IMR-90 (cell line): ENCODE results near the gene ADGRG6. TPM values are rescaled to one million over a fixed set of nuclear protein-coding genes. Genes with fewer than 3 reads are reported as not detected.
A peak's percentile ranks its signal among the peaks of the same experiment; 100 is the strongest.

Experiments used
- ATAC-seq: fragments of 200-7000 bp; cut with Tn5 transposase; 2 replicates; pipeline ENCODE4 v1.9.1; 2020; ENCODE audit warnings: low read depth, mild to moderate bottlenecking, moderate library complexity
- BruUV-seq: library from RNA; stranded (reverse); fragments of 400-500 nt; replicated peaks from 2 replicates; lab custom pipeline; 2021; lab: Mats Ljungman, UMichigan
- CTCF ChIA-PET: fragments of 300-600 bp; formaldehyde crosslinking; extraction: SDS; loops from one replicate; lab custom pipeline; 2021; ENCODE audit warnings: antibody characterized with exemption; lab: Yijun Ruan, JAX
- POLR2A ChIA-PET: fragments of 300-600 bp; sonication (Branson Sonifier 250); formaldehyde crosslinking; loops from one replicate; lab custom pipeline; 2022; ENCODE audit warnings: antibody characterized with exemption; ENCODE audit not compliant: unreplicated experiment; lab: Charles Lee
- DNase-seq: peaks from one replicate; pipeline ENCODE4 v3.0.0; 2013
- H2AFZ ChIP-seq: replicated peaks from 2 replicates; pipeline ENCODE3; 2013; ENCODE audit warnings: low read length, mild to moderate bottlenecking; ENCODE audit not compliant: poor library complexity
- H2AK5ac ChIP-seq: 2 replicates; pipeline ENCODE4 v1.6.1; 2013; ENCODE audit warnings: low read depth, low read length, inconsistent platforms
- H2AK9ac ChIP-seq: replicated peaks from 2 replicates; pipeline ENCODE3; 2013; ENCODE audit warnings: mild to moderate bottlenecking, low read depth, low read length, moderate library complexity; ENCODE audit not compliant: poor library complexity
- H2BK120ac ChIP-seq: 2 replicates; pipeline ENCODE4 v1.6.1; 2013; ENCODE audit warnings: low read depth, low read length, inconsistent platforms
- H2BK15ac ChIP-seq: 3 replicates; pipeline ENCODE4 v1.6.1; 2013; ENCODE audit warnings: low read depth, low read length, inconsistent platforms
- H2BK20ac ChIP-seq: 2 replicates; pipeline ENCODE4 v1.6.1; 2013; ENCODE audit warnings: low read depth, mild to moderate bottlenecking, inconsistent platforms, low read length, moderate library complexity
- H2BK5ac ChIP-seq: 2 replicates; pipeline ENCODE4 v1.6.1; 2013; ENCODE audit warnings: mild to moderate bottlenecking, low read depth, low read length, inconsistent platforms; ENCODE audit not compliant: poor library complexity, severe bottlenecking
- H3K14ac ChIP-seq: replicated peaks from 2 replicates; pipeline ENCODE4 v1.6.1; 2013; ENCODE audit warnings: low read depth, low read length, inconsistent platforms
- H3K18ac ChIP-seq: 2 replicates; pipeline ENCODE4 v1.6.1; 2013; ENCODE audit warnings: low read depth, low read length, control low read depth
- H3K23ac ChIP-seq: 2 replicates; pipeline ENCODE4 v1.6.1; 2013; ENCODE audit warnings: low read depth, low read length, inconsistent platforms
- H3K27ac ChIP-seq: 2 replicates; pipeline ENCODE4 v1.5.1; 2013; ENCODE audit warnings: mild to moderate bottlenecking, control low read depth, low read length; ENCODE audit not compliant: insufficient read depth
- H3K27me3 ChIP-seq: 2 replicates; pipeline ENCODE4 v1.6.1; 2013; ENCODE audit warnings: low read length; ENCODE audit not compliant: control insufficient read depth, insufficient read depth
- H3K36me3 ChIP-seq: 2 replicates; pipeline ENCODE4 v1.6.1; 2013; ENCODE audit warnings: low read length, mixed read lengths; ENCODE audit not compliant: control insufficient read depth, insufficient read depth
- H3K4ac ChIP-seq: 2 replicates; pipeline ENCODE4 v1.6.1; 2013; ENCODE audit warnings: low read depth, low read length, inconsistent platforms
- H3K4me1 ChIP-seq: 2 replicates; pipeline ENCODE4 v1.6.1; 2013; ENCODE audit warnings: low read length, mixed read lengths; ENCODE audit not compliant: control insufficient read depth, insufficient read depth
- H3K4me2 ChIP-seq: 2 replicates; pipeline ENCODE4 v1.6.1; 2013; ENCODE audit warnings: low read depth, mild to moderate bottlenecking, control low read depth, low read length, moderate library complexity
- H3K4me3 ChIP-seq: 2 replicates; pipeline ENCODE4 v1.5.1; 2013; ENCODE audit warnings: low read depth, mild to moderate bottlenecking, control low read depth, low read length, moderate library complexity; ENCODE audit not compliant: insufficient read depth
- H3K56ac ChIP-seq: 2 replicates; pipeline ENCODE4 v1.6.1; 2013; ENCODE audit warnings: low read length, inconsistent platforms; ENCODE audit not compliant: insufficient read depth; ENCODE audit errors: extremely low read depth
- H3K79me1 ChIP-seq, 2 experiments: 2 replicates each; pipeline ENCODE4 v1.6.1; 2013; ENCODE audit warnings: low read length in 2 of 2, inconsistent platforms in 1 of 2, low read depth in 1 of 2
- H3K9ac ChIP-seq: 2 replicates; pipeline ENCODE4 v1.6.1; 2013; ENCODE audit warnings: low read depth, low read length, control low read depth
- H3K9me1 ChIP-seq: 2 replicates; pipeline ENCODE4 v1.6.1; 2013; ENCODE audit warnings: low read length, inconsistent platforms; ENCODE audit not compliant: insufficient read depth
- H3K9me3 ChIP-seq: 2 replicates; pipeline ENCODE4 v1.6.1; 2013; ENCODE audit warnings: low read length; ENCODE audit not compliant: control insufficient read depth, insufficient read depth
- H4K20me1 ChIP-seq: 2 replicates; pipeline ENCODE4 v1.6.1; 2013; ENCODE audit warnings: low read length, inconsistent platforms; ENCODE audit not compliant: insufficient read depth
- H4K5ac ChIP-seq: 2 replicates; pipeline ENCODE4 v1.6.1; 2013; ENCODE audit warnings: mild to moderate bottlenecking, low read depth, low read length, control low read depth
- H4K8ac ChIP-seq, 2 experiments: 2 replicates each; pipeline ENCODE4 v1.6.1; 2013; ENCODE audit warnings: low read depth in 2 of 2, low read length in 2 of 2, control low read depth in 1 of 2, inconsistent platforms in 1 of 2
- H4K91ac ChIP-seq: 2 replicates; pipeline ENCODE4 v1.6.1; 2013; ENCODE audit warnings: low read depth, low read length, inconsistent platforms; ENCODE audit not compliant: insufficient read depth
- BHLHE40 ChIP-seq: fragments of 150-350 bp; IDR thresholded peaks from 2 replicates; pipeline ENCODE4 v1.6.1; 2016; ENCODE audit warnings: mild to moderate bottlenecking, low read depth, low read length
- CEBPB ChIP-seq: IDR thresholded peaks from 2 replicates; pipeline ENCODE4 v1.6.1; 2012; ENCODE audit warnings: low read depth, low read length, improper control_type of control experiment
- CTCF ChIP-seq: conservative IDR thresholded peaks from 2 replicates; pipeline ENCODE4 v1.5.1; 2012; ENCODE audit warnings: mild to moderate bottlenecking, low read depth, low read length, improper control_type of control experiment
- FOS ChIP-seq: fragments of 150-350 bp; IDR thresholded peaks from 2 replicates; pipeline ENCODE4 v1.6.1; 2016; ENCODE audit warnings: low read depth, low read length
- RAD21 ChIP-seq: IDR thresholded peaks from 2 replicates; pipeline ENCODE4 v1.6.1; 2012; ENCODE audit warnings: low read length, improper control_type of control experiment
- USF2 ChIP-seq: fragments of 150-350 bp; IDR thresholded peaks from 2 replicates; pipeline ENCODE4 v1.6.1; 2017; ENCODE audit warnings: mild to moderate bottlenecking, antibody characterized with exemption, low read length, low read depth
- WGBS, 2 experiments: methylation state at CpG; one replicate each; pipeline versions ENCODE4 v1.1.5 to v1.1.7; 2013; ENCODE audit warnings: missing lambda C conversion rate in 2 of 2; ENCODE audit not compliant: insufficient read length in 1 of 2; ENCODE audit errors: extremely low coverage in 2 of 2; 5-methylcytosine and 5-hydroxymethylcytosine counted together
- dilution Hi-C: fragments of 300-500 bp; cut with HindIII; formaldehyde crosslinking; loops from one replicate; pipeline ENCODE4 v1.14.3; 2018; ENCODE audit warnings: low sequenced_read_pairs; ENCODE audit not compliant: unreplicated experiment
- in situ Hi-C: fragments of 300-500 bp; cut with MboI; formaldehyde crosslinking; loops from 3 replicates; pipeline ENCODE4 v1.14.3; 2019; ENCODE audit warnings: low sequenced_read_pairs, inconsistent platforms, mixed read lengths
- intact Hi-C: fragments of 100-400 bp; cut with micrococcal nuclease; formaldehyde crosslinking; loops from 2 replicates; pipeline ENCODE4 v1.10.0; 2022
- polyA plus RNA-seq, 3 experiments: library from polyadenylated mRNA; depleted of rRNA; stranded (reverse); fragments of >200 nt; gene quantifications; 2 replicates each; pipeline ENCODE4 v1.2.3, GENCODE V29; 2012; ENCODE audit warnings: low replicate concordance in 1 of 3
- total RNA-seq: library from RNA; depleted of rRNA; stranded (reverse); fragments of >200 nt; gene quantifications from 2 replicates; pipeline ENCODE4 v1.2.3, GENCODE V29; 2012
- TF ChIP-seq, protein P1 (sequence below): fragments of 150-350 bp; IDR thresholded peaks from 2 replicates; pipeline ENCODE4 v1.6.1; 2016; ENCODE audit warnings: low read depth, mild to moderate bottlenecking, low read length, moderate library complexity, borderline replicate concordance

Gene ADGRG6
- total and polyA plus RNA-seq, 2 of the 4 experiments (the other 2 are of a cell fraction), result 10.0 to 20.3 TPM

DNA sequence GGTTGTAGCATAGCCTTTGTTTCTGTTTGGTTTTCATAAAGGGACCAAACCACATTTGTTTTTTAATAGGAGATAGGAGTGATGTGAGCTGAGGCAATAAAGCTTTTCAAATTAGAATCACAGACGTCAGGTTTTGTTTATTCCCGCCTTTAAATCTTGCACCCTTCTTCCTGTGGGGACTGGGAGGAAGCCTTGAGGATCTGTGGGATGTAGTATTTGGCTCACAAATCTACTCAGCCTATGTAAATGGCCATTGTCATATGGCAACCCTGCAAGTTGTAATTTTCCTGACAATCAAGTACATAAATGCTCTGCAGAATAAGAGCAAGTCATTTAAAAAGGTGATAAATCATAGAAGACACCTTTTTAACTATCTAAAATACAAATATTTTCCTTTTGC, 110.4 kb downstream of the ADGRG6 start:
- H3K9me1 ChIP-seq, result peaks cover 5% of the 10 kb centered on the region
- H2BK15ac ChIP-seq, result peak overlapping the region; percentile 79
- ATAC-seq (no peak), DNase-seq (no peak)
- peak overlapping the region; percentile 73 for H3K56ac ChIP-seq
- dilution Hi-C loops, result no loop called here
- H2AK9ac ChIP-seq, result no peak overlapping the region
- H2BK5ac ChIP-seq, result peak overlapping the region; percentile 92
- peak overlapping the region; percentile 93 for H3K18ac ChIP-seq
- no peaks in the 10 kb centered on the region for H3K27me3 ChIP-seq
- 100% methylated on average over 1 of the region's 2 CpGs; no CpG with 5 or more reads in 1 of the 2 experiments for WGBS, 2 experiments
- intact Hi-C loops, result no loop called here
- H3K14ac ChIP-seq, result peak overlapping the region; percentile 5; the same call in 1 of the 2 replicates
- peak overlapping the region; percentile 51 to 85 for H4K8ac ChIP-seq
- BruUV-seq, result no TSS peak
- peak overlapping the region; percentile 96 for H4K91ac ChIP-seq
- H3K4me2 ChIP-seq, result no peak overlapping the region
- H3K79me1 ChIP-seq, result peaks cover 0 to 4% of the 10 kb centered on the region in 2 experiments; a peak in 1 of 4 replicates
- H3K9me3 ChIP-seq, result no peaks in the 10 kb centered on the region
- H4K20me1 ChIP-seq, result no peaks in the 10 kb centered on the region
- H4K5ac ChIP-seq, result peak overlapping the region; percentile 57; the same call in 1 of the 2 replicates
- no peaks in the 10 kb centered on the region for H3K36me3 ChIP-seq
- peak overlapping the region; percentile 63 for H2AK5ac ChIP-seq
- no peak overlapping the region for H3K9ac ChIP-seq
- no peak overlapping the region for H2AFZ ChIP-seq
- H3K4me3 ChIP-seq, result no peak overlapping the region
- H3K4me1 ChIP-seq, result peaks cover 18% of the 10 kb centered on the region
- H2BK20ac ChIP-seq, result peak overlapping the region; percentile 87
- in situ Hi-C loops, result no loop called here
- ChIA-PET CTCF (no interaction called here), POLR2A (no interaction called here)
- H3K4ac ChIP-seq, result peak overlapping the region; percentile 70
- peak overlapping the region; percentile 14 for H3K23ac ChIP-seq
- peak overlapping the region; percentile 70; the same call in 1 of the 2 replicates for H3K27ac ChIP-seq
- H2BK120ac ChIP-seq, result peak overlapping the region; percentile 85
- no peak for TF ChIP-seq CTCF
- no peak for TF ChIP-seq CEBPB
- TF ChIP-seq FOS, result no peak
- TF ChIP-seq BHLHE40, result no peak
- TF ChIP-seq USF2, result no peak
- no peak for TF ChIP-seq RAD21
- TF ChIP-seq, protein P1, sequence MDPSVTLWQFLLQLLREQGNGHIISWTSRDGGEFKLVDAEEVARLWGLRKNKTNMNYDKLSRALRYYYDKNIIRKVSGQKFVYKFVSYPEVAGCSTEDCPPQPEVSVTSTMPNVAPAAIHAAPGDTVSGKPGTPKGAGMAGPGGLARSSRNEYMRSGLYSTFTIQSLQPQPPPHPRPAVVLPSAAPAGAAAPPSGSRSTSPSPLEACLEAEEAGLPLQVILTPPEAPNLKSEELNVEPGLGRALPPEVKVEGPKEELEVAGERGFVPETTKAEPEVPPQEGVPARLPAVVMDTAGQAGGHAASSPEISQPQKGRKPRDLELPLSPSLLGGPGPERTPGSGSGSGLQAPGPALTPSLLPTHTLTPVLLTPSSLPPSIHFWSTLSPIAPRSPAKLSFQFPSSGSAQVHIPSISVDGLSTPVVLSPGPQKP, result no peak
